Esophagus squamous epithelium (tissue), 5 donors: ENCODE data around the gene CASKIN1. TPM values are rescaled to one million over a fixed set of nuclear protein-coding genes. Genes with fewer than 3 reads are reported as not detected.

ENCODE experiments used
- DNase-seq: peaks from one replicate; lab custom pipeline; 2025; lab: John Stamatoyannopoulos, UW
- H3K27ac ChIP-seq, 4 donors: fragments of 200-600 bp; sonication (generic); one replicate each; pipeline ENCODE4 v1.5.1; 2016 to 2019; ENCODE audit warnings: mild to moderate bottlenecking in 1 of 4
- H3K27me3 ChIP-seq, 4 donors: fragments of 200-600 bp; sonication (generic); 1 replicate in 3 of 4; 2 replicates in 1 of 4; pipeline versions ENCODE4 v1.5.1 to v1.6.0; 2017 to 2021; ENCODE audit warnings: antibody characterized with exemption in 1 of 4
- H3K36me3 ChIP-seq, 3 donors: fragments of 200-600 bp; sonication (generic); one replicate each; pipeline ENCODE4 v1.5.1; 2016 to 2019
- H3K4me1 ChIP-seq, 3 donors: fragments of 200-600 bp; sonication (generic); one replicate each; pipeline ENCODE4 v1.5.1; 2017 to 2019
- H3K4me3 ChIP-seq, 4 donors: fragments of 200-600 bp; sonication (generic); 1 replicate in 3 of 4; 2 replicates in 1 of 4; pipeline ENCODE4 v1.5.1; 2016 to 2019; ENCODE audit warnings: mild to moderate bottlenecking in 2 of 4, moderate library complexity in 1 of 4
- H3K9me3 ChIP-seq, 3 donors: fragments of 200-600 bp; sonication (generic); one replicate each; pipeline ENCODE4 v1.5.1; 2016 to 2019
- POLR2A ChIP-seq, 4 donors: fragments of 450-650 bp; IDR thresholded peaks; one replicate each; pipeline ENCODE4 v1.6.1; 2017; ENCODE audit warnings: antibody characterized with exemption in 4 of 4, mild to moderate bottlenecking in 4 of 4, moderate library complexity in 3 of 4
- WGBS, 2 donors: methylation state at CpG; one replicate each; pipeline ENCODE4 v1.1.5; 2018; 5-methylcytosine and 5-hydroxymethylcytosine counted together
- intact Hi-C: fragments of 100-400 bp; cut with DNase I; formaldehyde crosslinking; loops from one replicate; pipeline ENCODE4 v1.15.0; 2022
- total RNA-seq, 4 donors: library from RNA; depleted of rRNA; stranded (reverse); fragments of >200 nt; gene quantifications; one replicate each; pipeline ENCODE4 v1.1.0, GENCODE V29; 2016
- TF ChIP-seq, protein P1 (sequence below), 6 experiments: fragments of 450-650 bp in 4 of 6; fragments of 200-600 bp in 2 of 6; sonication (generic) in 2 of 6; IDR thresholded peaks; one replicate each; pipeline ENCODE4 v1.5.1; 2016 to 2019; ENCODE audit warnings: antibody characterized with exemption in 6 of 6, mild to moderate bottlenecking in 4 of 6, moderate library complexity in 4 of 6
- donor health status: DM: yes; HTN: yes; CAD: no.

The CASKIN1 gene
- total RNA-seq, 4 donors from 2014 or later: 0.04 to 0.38 TPM; not detected in 2

DNA sequence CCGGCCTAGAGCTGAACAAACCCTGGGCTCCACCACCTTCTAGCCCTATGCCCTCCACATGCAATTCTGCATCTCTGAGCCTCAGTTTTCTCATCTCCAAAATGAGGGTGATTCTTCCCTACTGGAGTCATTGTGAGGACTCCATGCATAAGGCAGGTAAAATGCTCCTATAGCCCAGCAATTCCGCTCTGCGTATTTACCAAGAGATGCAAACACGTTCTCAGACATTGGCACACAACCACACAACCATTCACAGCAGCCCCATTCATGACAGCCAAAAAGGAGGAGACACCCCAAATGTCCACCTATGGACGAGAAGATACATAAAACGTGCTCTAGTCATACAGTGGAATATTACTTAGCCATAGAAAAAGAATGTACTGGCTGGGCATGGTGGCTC, 3.9 kb upstream of the CASKIN1 start:
- intact Hi-C loops: no loop called here
- peaks cover 7 to 22% (median 20%) of the 10 kb centered on the region in 3 donors for H3K4me1 ChIP-seq
- H3K27me3 ChIP-seq: peaks cover 6 to 42% (median 9%) of the 10 kb centered on the region in 4 donors
- TF ChIP-seq, protein P1, sequence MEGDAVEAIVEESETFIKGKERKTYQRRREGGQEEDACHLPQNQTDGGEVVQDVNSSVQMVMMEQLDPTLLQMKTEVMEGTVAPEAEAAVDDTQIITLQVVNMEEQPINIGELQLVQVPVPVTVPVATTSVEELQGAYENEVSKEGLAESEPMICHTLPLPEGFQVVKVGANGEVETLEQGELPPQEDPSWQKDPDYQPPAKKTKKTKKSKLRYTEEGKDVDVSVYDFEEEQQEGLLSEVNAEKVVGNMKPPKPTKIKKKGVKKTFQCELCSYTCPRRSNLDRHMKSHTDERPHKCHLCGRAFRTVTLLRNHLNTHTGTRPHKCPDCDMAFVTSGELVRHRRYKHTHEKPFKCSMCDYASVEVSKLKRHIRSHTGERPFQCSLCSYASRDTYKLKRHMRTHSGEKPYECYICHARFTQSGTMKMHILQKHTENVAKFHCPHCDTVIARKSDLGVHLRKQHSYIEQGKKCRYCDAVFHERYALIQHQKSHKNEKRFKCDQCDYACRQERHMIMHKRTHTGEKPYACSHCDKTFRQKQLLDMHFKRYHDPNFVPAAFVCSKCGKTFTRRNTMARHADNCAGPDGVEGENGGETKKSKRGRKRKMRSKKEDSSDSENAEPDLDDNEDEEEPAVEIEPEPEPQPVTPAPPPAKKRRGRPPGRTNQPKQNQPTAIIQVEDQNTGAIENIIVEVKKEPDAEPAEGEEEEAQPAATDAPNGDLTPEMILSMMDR (IDR thresholded peaks at IDR 0.05): no peak
- TF ChIP-seq POLR2A (IDR thresholded peaks at IDR 0.05): no peak
- H3K9me3 ChIP-seq: no peaks in the 10 kb centered on the region
- H3K36me3 ChIP-seq: no peaks in the 10 kb centered on the region
- no peak overlapping the region for H3K4me3 ChIP-seq
- no peak for DNase-seq
- H3K27ac ChIP-seq: no peak overlapping the region
- 91 to 92% methylated on average over 5 to 6 of the region's 6 CpGs for WGBS, 2 donors

DNA sequence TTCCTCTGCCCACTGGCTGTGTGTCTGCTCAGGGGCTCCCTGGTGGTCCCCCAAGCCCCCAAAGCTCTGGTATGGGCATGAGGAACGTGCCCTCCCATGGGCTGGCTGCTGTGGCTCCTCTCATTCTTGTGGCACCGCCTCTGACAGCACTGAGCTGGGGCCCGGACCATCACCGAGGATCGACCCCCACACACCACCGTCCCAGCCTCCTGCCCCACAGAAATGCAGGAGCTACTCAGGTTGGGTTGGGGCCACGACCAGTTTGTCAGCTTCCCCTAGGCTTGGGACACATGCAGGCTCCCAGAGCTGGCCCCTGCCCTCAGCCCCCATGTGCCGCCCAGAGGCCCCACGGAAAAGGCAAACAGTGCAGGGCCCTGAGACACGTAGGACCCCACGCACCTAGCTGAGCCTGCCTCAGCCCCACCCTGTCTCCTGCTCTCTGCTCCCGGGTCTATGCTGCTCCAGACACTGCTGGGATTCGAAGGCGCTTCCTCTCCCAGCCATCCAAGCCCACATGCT, 3.3 kb upstream of the CASKIN1 start:
- DNase-seq: no peak
- Histone ChIP-seq H3K27ac (no peak overlapping the region), H3K36me3 (no peaks in the 10 kb centered on the region), H3K4me1 (peaks cover 13 to 24% (median 22%) of the 10 kb centered on the region in 3 donors), H3K9me3 (no peaks in the 10 kb centered on the region), H3K4me3 (no peak overlapping the region), H3K27me3 (peaks cover 10 to 48% (median 13%) of the 10 kb centered on the region in 4 donors)
- 83% methylated on average over 7 of the region's 14 CpGs; no CpG with 5 or more reads in 1 of the 2 donors for WGBS, 2 donors
- TF ChIP-seq POLR2A (IDR thresholded peaks at IDR 0.05): no peak
- TF ChIP-seq, protein P1 (IDR thresholded peaks at IDR 0.05): no peak
- intact Hi-C loops: no loop called here

DNA sequence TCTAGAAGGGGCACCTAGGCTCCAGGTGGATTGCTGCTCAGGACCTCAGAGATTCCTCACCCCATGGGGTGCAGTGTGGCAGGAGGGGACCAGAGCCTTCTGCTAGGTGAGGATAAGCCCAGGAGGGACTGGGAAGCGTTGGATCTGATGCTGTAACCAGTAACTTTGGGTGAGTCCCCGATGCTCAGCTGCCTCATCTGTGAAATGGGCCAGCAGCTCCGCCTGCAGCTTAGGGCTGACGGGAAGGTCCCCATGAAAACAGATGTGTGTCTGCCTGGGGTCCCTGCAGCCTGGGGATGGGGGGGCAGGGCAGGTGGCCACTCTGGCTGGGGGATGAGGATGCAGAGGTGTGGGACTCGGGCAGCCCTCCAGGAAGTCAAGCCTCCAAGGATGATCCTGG, 2.7 kb upstream of the CASKIN1 start:
- Histone ChIP-seq H3K36me3 (no peaks in the 10 kb centered on the region), H3K4me3 (no peak overlapping the region), H3K27ac (no peak overlapping the region), H3K27me3 (peaks cover 10 to 54% (median 16%) of the 10 kb centered on the region in 4 donors), H3K4me1 (peaks cover 15 to 27% (median 20%) of the 10 kb centered on the region in 3 donors), H3K9me3 (no peaks in the 10 kb centered on the region)
- intact Hi-C loops: no loop called here
- TF ChIP-seq, protein P1 (IDR thresholded peaks at IDR 0.05): no peak
- no peak for TF ChIP-seq POLR2A (IDR thresholded peaks at IDR 0.05)
- 60% methylated on average over 1 of the region's 5 CpGs; no CpG with 5 or more reads in 1 of the 2 donors for WGBS, 2 donors
- DNase-seq: no peak

DNA sequence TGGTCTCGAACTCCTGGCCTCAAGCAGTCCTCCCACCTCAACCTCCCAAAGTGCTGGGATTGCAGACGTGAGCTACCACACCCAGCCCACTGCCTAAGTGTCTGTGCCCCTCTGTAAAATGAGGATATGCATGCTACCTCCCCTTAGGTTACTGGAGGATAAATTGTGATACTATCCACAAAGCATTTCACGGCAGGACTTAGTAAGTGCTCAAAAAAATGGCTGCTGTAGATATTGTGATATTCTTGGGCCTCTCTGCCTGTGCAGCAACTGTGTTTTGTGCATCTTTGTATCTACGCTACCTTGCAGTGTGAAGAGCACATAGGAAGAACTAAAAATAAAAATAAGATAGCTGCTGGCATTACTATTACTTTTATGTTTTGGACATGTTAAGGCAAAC, 1.9 kb upstream of the CASKIN1 start:
- DNase-seq: no peak
- TF ChIP-seq, protein P1 (IDR thresholded peaks at IDR 0.05): no peak
- TF ChIP-seq POLR2A (IDR thresholded peaks at IDR 0.05): no peak
- intact Hi-C loops: no loop called here
- no peaks in the 10 kb centered on the region for H3K9me3 ChIP-seq
- H3K27me3 ChIP-seq: peaks cover 10 to 62% (median 16%) of the 10 kb centered on the region in 4 donors
- no peak overlapping the region for H3K27ac ChIP-seq
- H3K4me3 ChIP-seq: no peak overlapping the region
- no peaks in the 10 kb centered on the region for H3K36me3 ChIP-seq
- H3K4me1 ChIP-seq: peaks cover 15 to 27% (median 20%) of the 10 kb centered on the region in 3 donors
- WGBS, 2 donors: 63 to 68% methylated on average over 4 of the region's 4 CpGs

DNA sequence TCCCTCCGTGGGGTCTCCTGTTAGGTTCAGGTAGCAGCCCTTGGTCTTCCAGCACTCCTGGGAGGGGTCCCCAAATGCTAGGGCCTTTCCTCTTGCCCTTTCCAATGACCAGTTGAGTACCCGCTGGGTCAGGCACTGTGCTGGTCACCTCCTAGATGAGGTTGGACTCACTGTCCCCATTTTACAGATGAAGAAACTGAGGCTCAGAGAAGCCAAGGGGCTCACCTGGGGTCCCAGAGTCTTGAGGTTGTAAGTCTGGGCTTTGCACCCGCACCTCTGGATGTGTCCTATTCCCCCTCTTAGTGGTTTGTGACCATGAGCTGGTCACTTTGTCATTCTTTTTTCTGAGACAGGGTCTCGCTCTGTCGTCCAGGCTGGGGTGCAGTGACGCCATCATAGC, 1.4 kb upstream of the CASKIN1 start:
- DNase-seq: no peak
- WGBS, 2 donors: 76% methylated on average over 4 to 5 of the region's 6 CpGs
- Histone ChIP-seq H3K4me1 (peaks cover 15 to 27% (median 20%) of the 10 kb centered on the region in 3 donors), H3K27ac (no peak overlapping the region), H3K9me3 (no peaks in the 10 kb centered on the region), H3K36me3 (no peaks in the 10 kb centered on the region), H3K27me3 (peaks cover 10 to 63% (median 16%) of the 10 kb centered on the region in 4 donors), H3K4me3 (no peak overlapping the region)
- TF ChIP-seq, protein P1 (IDR thresholded peaks at IDR 0.05): no peak
- TF ChIP-seq POLR2A (IDR thresholded peaks at IDR 0.05): no peak
- intact Hi-C loops: no loop called here
